Limb (tissue), 2 donors: ENCODE data around the gene N4BP2.

ENCODE experiments used
- DNase-seq, 2 donors: peaks; one replicate each; pipeline ENCODE4 v3.0.0-alpha.2; 2016; ENCODE audit errors: extremely low spot score in 2 of 2

Gene N4BP2

GRCh38 chr4:40205259-40206198 lies 148.9 kb downstream of the N4BP2 start:
- no peak for DNase-seq

- DNase-seq = no peak
These were observed 149.8 kb downstream of the N4BP2 start for GRCh38 chr4:40206426-40206825.
